ENCODE results near the gene PEAK1. TPM values are rescaled to one million over a fixed set of nuclear protein-coding genes. Genes with fewer than 3 reads are reported as not detected.
A peak's percentile ranks its signal among the peaks of the same experiment; 100 is the strongest.

The PEAK1 gene
- total RNA-seq, 2 experiments from 2014 or later: 20.8 to 23.6 TPM

- no peak for DNase-seq
- ChIA-PET CTCF (interaction anchor here (2.9 kb wide), 1 partner anchor 10 kb away, joined by 9 read pairs; no protein-coding TSS in a partner anchor), POLR2A (no interaction called here)
- Mint-ChIP-seq H3K9me3 (no peaks in the 10 kb centered on the region), H3K36me3 (ENCODE audit: low read depth) (no peaks in the 10 kb centered on the region), H3K4me1 (no peaks in the 10 kb centered on the region), H3K4me3 (no peak overlapping the region), H3K27me3 (no peaks in the 10 kb centered on the region), H3K27ac (no peak overlapping the region)
Measured at GRCh38 chr15:77097248-77097721, 322.6 kb downstream of the PEAK1 start.

DNA sequence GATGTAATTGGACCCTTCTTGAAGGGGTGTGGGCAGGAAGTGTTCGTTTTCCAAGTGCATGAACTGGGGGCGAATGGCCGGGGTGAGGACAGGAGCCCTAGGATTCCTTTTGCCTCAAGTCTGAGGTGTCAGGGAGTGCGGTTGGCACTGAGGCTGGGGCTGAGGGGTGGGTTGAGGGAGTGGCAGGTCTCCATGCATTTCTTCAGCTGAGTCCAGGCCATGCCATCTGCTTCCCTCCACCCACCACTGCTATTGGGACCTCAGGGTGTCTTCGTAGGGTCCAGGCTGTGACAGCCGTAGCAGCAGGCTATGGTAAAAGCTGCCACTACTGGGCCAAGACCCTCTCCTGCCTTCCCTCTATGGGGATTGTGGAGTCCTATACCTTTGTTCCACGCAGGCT is 323.4 kb downstream of the PEAK1 start:
- ChIA-PET POLR2A (no interaction called here), CTCF (interaction anchor here (2.9 kb wide), 1 partner anchor 11 kb away, joined by 9 read pairs; no protein-coding TSS in a partner anchor)
- no peak overlapping the region for H3K27ac Mint-ChIP-seq
- H3K9me3 Mint-ChIP-seq: no peaks in the 10 kb centered on the region
- no peaks in the 10 kb centered on the region for H3K4me1 Mint-ChIP-seq
- no peaks in the 10 kb centered on the region for H3K27me3 Mint-ChIP-seq
- DNase-seq: no peak
- H3K4me3 Mint-ChIP-seq: no peak overlapping the region
- H3K36me3 Mint-ChIP-seq (ENCODE audit: low read depth): no peaks in the 10 kb centered on the region

DNA sequence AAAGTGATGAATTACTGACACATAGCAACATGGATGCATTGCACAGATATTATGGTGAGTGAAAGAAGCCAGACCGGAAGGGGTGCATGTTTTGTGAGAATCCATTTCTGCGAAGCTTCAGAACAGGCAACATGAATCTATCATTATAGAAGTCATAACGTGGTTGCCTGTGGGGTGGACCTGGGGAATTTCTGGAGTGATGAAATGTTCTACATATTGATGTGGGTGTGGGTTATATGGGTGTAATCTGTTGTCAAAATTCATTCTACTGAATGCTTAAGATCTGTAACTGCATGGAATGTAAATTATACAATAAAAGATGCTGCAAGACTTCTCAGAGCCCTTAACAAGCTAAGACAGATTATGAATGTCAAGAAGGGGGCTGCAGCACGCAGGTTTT is 323.8 kb downstream of the PEAK1 start:
- H3K36me3 Mint-ChIP-seq (ENCODE audit: low read depth): no peaks in the 10 kb centered on the region
- H3K27ac Mint-ChIP-seq: no peak overlapping the region
- peaks cover 2% of the 10 kb centered on the region for H3K27me3 Mint-ChIP-seq
- no peak for DNase-seq
- POLR2A ChIA-PET: no interaction called here
- H3K9me3 Mint-ChIP-seq: no peaks in the 10 kb centered on the region
- no peak overlapping the region for H3K4me3 Mint-ChIP-seq
- H3K4me1 Mint-ChIP-seq: no peaks in the 10 kb centered on the region
- CTCF ChIA-PET: interaction anchor here (1.0 to 2.9 kb wide), 2 partner anchors 11 to 123 kb away, joined by 3 to 9 read pairs; no protein-coding TSS in a partner anchor

- DNase-seq: no peak
- POLR2A ChIA-PET: no interaction called here
Measured at GRCh38 chr15:77094397-77095030, 325.4 kb downstream of the PEAK1 start.

GRCh38 chr15:77093436-77093835 is 326.5 kb downstream of the PEAK1 start:
- Mint-ChIP-seq H3K4me1 (no peaks in the 10 kb centered on the region), H3K27ac (no peak overlapping the region), H3K4me3 (no peak overlapping the region), H3K27me3 (peaks cover 2% of the 10 kb centered on the region), H3K9me3 (no peaks in the 10 kb centered on the region), H3K36me3 (ENCODE audit: low read depth) (no peaks in the 10 kb centered on the region)
- POLR2A ChIA-PET: no interaction called here
- DNase-seq: no peak
- CTCF ChIA-PET: interaction anchor here (0.7 to 1.1 kb wide), 2 partner anchors 450 to 468 kb away, joined by 3 read pairs; no protein-coding TSS in a partner anchor

More at GRCh38 chr15:77094397-77095030, 325.4 kb downstream of the PEAK1 start:
- H3K27me3 Mint-ChIP-seq: peaks cover 2% of the 10 kb centered on the region
- H3K9me3 Mint-ChIP-seq: no peaks in the 10 kb centered on the region
- no peaks in the 10 kb centered on the region for H3K36me3 Mint-ChIP-seq (ENCODE audit: low read depth)
- H3K27ac Mint-ChIP-seq: no peak overlapping the region
- CTCF ChIA-PET: no interaction called here
- H3K4me3 Mint-ChIP-seq: no peak overlapping the region
- H3K4me1 Mint-ChIP-seq: no peaks in the 10 kb centered on the region

DNA sequence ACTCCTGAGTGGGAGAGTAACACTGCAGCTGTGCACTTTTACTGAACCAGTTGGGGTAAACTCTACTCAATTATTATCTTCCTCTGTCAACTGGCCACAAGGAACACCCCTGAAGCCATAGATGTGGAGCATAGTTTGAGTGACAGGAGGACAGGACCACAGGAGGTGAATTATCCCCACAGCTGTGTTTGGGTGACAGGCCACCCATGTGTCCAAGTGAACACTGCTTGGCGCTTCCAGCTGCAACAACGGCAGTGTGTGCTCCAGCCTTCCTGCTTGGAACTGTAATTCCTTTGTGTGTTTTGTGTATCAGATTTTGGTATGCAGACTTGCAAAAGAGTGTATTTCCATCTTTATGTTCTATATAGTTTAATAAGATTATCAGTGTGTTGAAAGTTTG is 328.8 kb downstream of the PEAK1 start:
- no peak overlapping the region for H3K4me3 Mint-ChIP-seq
- CTCF ChIA-PET: no interaction called here
- DNase-seq: no peak
- no peak overlapping the region for H3K27ac Mint-ChIP-seq
- peaks cover 2% of the 10 kb centered on the region for H3K27me3 Mint-ChIP-seq
- H3K4me1 Mint-ChIP-seq: no peaks in the 10 kb centered on the region
- POLR2A ChIA-PET: no interaction called here
- no peaks in the 10 kb centered on the region for H3K9me3 Mint-ChIP-seq
- no peaks in the 10 kb centered on the region for H3K36me3 Mint-ChIP-seq (ENCODE audit: low read depth)

- peaks cover 20% of the 10 kb centered on the region for H3K4me1 Mint-ChIP-seq
- H3K27me3 Mint-ChIP-seq: peaks cover 2% of the 10 kb centered on the region
- H3K27ac Mint-ChIP-seq: no peak overlapping the region
- CTCF ChIA-PET: no interaction called here
- no peaks in the 10 kb centered on the region for H3K9me3 Mint-ChIP-seq
- H3K4me3 Mint-ChIP-seq: no peak overlapping the region
- no peaks in the 10 kb centered on the region for H3K36me3 Mint-ChIP-seq (ENCODE audit: low read depth)
- POLR2A ChIA-PET: no interaction called here
- DNase-seq: no peak
Measured at GRCh38 chr15:77087213-77087612, 332.7 kb downstream of the PEAK1 start.

GRCh38 chr15:77085297-77085696 is 334.6 kb downstream of the PEAK1 start:
- Mint-ChIP-seq H3K4me1 (peaks cover 28% of the 10 kb centered on the region), H3K36me3 (ENCODE audit: low read depth) (no peaks in the 10 kb centered on the region), H3K27ac (no peak overlapping the region), H3K27me3 (no peaks in the 10 kb centered on the region), H3K9me3 (no peaks in the 10 kb centered on the region), H3K4me3 (no peak overlapping the region)
- no peak for DNase-seq
- POLR2A ChIA-PET: no interaction called here
- CTCF ChIA-PET: no interaction called here

DNA sequence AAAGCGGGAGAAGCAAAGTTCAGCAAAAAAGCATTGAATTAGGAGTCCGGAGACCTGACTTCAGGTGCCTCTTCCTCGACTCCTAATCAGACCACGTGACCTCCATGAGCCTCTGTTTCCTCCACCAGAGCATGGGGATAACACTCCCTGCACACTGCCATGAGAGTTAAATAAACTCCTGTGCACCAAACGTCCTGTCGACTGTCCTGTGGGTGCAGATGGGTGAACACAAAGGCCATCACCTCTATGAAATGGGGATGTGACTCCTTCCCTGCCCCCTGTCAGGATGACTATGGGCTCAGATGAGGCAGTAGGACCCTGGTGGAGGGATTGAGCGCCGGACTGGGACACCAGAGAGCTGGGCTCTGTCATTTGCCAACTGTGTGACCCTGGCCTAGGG is 335.5 kb downstream of the PEAK1 start:
- DNase-seq: no peak
- H3K9me3 Mint-ChIP-seq: no peaks in the 10 kb centered on the region
- no peak overlapping the region for H3K4me3 Mint-ChIP-seq
- H3K4me1 Mint-ChIP-seq: peaks cover 28% of the 10 kb centered on the region
- POLR2A ChIA-PET: no interaction called here
- H3K27me3 Mint-ChIP-seq: no peaks in the 10 kb centered on the region
- no peaks in the 10 kb centered on the region for H3K36me3 Mint-ChIP-seq (ENCODE audit: low read depth)
- no peak overlapping the region for H3K27ac Mint-ChIP-seq
- CTCF ChIA-PET: no interaction called here

DNA sequence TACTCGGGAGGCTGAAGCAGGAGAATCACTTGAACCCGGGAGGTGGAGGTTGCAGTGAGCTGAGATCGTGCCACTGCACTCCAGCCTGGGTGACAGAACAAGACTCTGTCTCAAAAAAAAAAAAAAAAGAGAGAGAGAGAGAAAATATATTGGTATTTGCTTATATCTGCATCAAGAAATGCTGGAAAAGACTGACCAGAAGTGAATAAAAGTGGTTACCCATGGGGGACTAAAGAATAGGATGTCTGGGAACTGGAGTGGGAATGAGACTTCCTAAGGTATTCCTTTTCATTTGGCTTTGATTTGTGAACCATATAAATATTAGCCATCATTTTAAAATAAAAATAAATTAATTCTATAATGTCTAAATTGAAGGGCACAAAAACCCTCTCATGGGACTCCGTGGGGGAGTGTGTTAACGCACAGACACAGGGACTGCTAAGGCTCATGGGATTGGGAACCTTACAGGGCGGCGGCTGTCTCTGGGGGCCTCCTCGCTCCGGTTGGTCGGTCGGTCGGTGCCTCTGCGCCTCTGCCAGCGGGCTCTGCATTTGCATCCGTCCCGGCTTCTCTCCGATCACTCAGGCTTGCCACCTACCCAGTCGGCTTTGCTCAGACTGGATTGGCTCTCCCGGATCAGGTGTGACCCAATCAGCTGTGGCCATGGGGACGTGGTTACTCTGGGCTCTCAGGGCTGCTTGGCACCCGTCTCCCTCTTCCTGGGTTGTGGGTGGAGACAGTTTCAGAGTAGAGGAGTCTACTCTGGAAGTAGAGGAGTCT is 336.3 kb downstream of the PEAK1 start:
- peak; percentile 61 for DNase-seq
- H3K27ac Mint-ChIP-seq: no peak overlapping the region
- H3K4me3 Mint-ChIP-seq: peak overlapping the region; percentile 21
- ChIA-PET CTCF (no interaction called here), POLR2A (no interaction called here)
- peaks cover 28% of the 10 kb centered on the region for H3K4me1 Mint-ChIP-seq
- no peaks in the 10 kb centered on the region for H3K9me3 Mint-ChIP-seq
- H3K27me3 Mint-ChIP-seq: no peaks in the 10 kb centered on the region
- H3K36me3 Mint-ChIP-seq (ENCODE audit: low read depth): no peaks in the 10 kb centered on the region

GRCh38 chr15:77081971-77082370 is 337.9 kb downstream of the PEAK1 start:
- Mint-ChIP-seq H3K36me3 (ENCODE audit: low read depth) (no peaks in the 10 kb centered on the region), H3K4me3 (no peak overlapping the region), H3K9me3 (no peaks in the 10 kb centered on the region), H3K27me3 (no peaks in the 10 kb centered on the region), H3K4me1 (peaks cover 28% of the 10 kb centered on the region), H3K27ac (no peak overlapping the region)
- no peak for DNase-seq
- CTCF ChIA-PET: no interaction called here
- POLR2A ChIA-PET: interaction anchor here (0.6 kb wide), 2 partner anchors 393 to 979 kb away, joined by 3 read pairs; no protein-coding TSS in a partner anchor

DNA sequence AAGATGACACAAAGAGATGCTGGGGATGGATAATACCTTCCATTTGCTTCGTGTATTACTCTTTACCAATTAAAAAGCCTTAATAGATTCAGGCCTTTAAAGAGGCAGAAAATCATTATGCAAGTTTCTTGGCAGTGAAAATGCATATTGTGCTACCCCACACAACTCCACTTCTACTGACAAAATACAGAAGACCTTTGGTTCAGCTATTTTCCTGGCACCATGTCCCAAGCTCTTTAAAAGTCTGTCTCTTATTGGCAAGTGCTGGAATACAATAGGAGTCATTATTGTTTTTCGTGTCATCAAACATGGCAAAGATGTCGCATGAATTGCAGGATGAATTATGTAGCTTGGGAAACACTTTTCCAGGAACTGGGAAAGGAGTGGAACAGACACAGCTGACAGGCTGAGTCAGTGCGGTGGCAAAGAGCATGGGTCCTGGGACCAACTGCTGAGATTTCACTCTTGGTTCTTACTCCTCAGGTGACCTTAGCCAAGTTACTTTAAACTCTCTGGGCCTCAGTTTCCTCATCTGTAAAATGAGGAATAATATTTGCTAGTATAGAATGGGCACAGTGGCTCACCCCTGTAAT is 343.5 kb downstream of the PEAK1 start:
- Mint-ChIP-seq H3K9me3 (no peaks in the 10 kb centered on the region), H3K4me1 (peaks cover under 1% of the 10 kb centered on the region), H3K27me3 (peaks cover 3% of the 10 kb centered on the region), H3K4me3 (no peak overlapping the region), H3K36me3 (ENCODE audit: low read depth) (no peaks in the 10 kb centered on the region), H3K27ac (no peak overlapping the region)
- POLR2A ChIA-PET: no interaction called here
- CTCF ChIA-PET: no interaction called here
- no peak for DNase-seq

DNA sequence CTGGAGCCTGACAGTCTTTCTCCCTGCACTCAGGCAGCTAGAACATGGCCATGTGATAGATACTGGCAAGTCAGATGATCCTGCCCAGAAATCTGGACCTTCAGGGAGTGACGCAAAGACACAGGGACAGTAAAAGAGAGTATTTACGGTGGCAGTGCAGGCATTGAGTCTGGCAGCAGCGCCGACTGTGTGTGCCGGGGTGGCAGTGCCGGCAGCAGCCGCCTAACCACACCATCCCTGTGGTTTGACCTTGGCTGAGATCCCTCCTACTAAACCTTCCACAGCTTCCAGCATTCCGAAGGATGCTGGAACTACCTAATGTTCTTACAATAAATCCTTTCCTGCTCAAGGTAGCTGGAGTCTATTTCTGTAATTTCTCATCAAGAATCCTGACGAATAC is 344.4 kb downstream of the PEAK1 start:
- POLR2A ChIA-PET: no interaction called here
- Mint-ChIP-seq H3K4me1 (peaks cover 4% of the 10 kb centered on the region), H3K27ac (no peak overlapping the region), H3K27me3 (peaks cover 3% of the 10 kb centered on the region), H3K9me3 (no peaks in the 10 kb centered on the region), H3K4me3 (no peak overlapping the region), H3K36me3 (ENCODE audit: low read depth) (no peaks in the 10 kb centered on the region)
- no peak for DNase-seq
- CTCF ChIA-PET: no interaction called here
